SK-N-MC (cell line): ENCODE data around the gene PAMR1.

ENCODE experiments used
- DNase-seq: peaks from one replicate; pipeline ENCODE4 v3.0.0-alpha.2; 2011; ENCODE audit warnings: low read depth, low spot score
- H3K27ac ChIP-seq: fragments of 200-600 bp; sonication (generic); 2 replicates; pipeline ENCODE4 v1.5.1; 2016; ENCODE audit warnings: mixed run types
- H3K36me3 ChIP-seq: fragments of 200-600 bp; sonication (generic); 2 replicates; pipeline ENCODE4 v1.6.1; 2017; ENCODE audit warnings: antibody characterized with exemption, low read length, mixed read lengths; ENCODE audit not compliant: insufficient read depth
- H3K4me3 ChIP-seq: fragments of 200-600 bp; sonication (generic); 2 replicates; pipeline ENCODE4 v1.5.1; 2016
- H3K9ac ChIP-seq: fragments of 200-600 bp; sonication (generic); 2 replicates; pipeline ENCODE4 v1.8.0; 2017; ENCODE audit warnings: mixed run types, mixed read lengths; ENCODE audit not compliant: insufficient read length
- H3K9me3 ChIP-seq: fragments of 200-600 bp; sonication (generic); 2 replicates; pipeline ENCODE4 v1.6.1; 2017; ENCODE audit warnings: low read depth, mild to moderate bottlenecking, antibody characterized with exemption, low read length, moderate library complexity, mixed read lengths
- EZH2 ChIP-seq: fragments of 200-600 bp; sonication (generic); IDR thresholded peaks from one replicate; pipeline ENCODE4 v1.6.1; 2017; ENCODE audit warnings: antibody characterized with exemption
- FOXP2 ChIP-seq: optimal IDR thresholded peaks from 2 replicates; pipeline ENCODE3; 2011; ENCODE audit warnings: mild to moderate bottlenecking, moderate library complexity; ENCODE audit not compliant: insufficient read depth; ENCODE audit errors: extremely low read length, control extremely low read depth
- POLR2AphosphoS5 ChIP-seq: IDR thresholded peaks from 2 replicates; pipeline ENCODE4 v1.6.1; 2012; ENCODE audit warnings: mild to moderate bottlenecking, low read depth, low read length, borderline replicate concordance

Gene PAMR1

GRCh38 chr11:35403765-35404387 is 121.5 kb downstream of the PAMR1 start:
- H3K36me3 ChIP-seq: no peaks in the 10 kb centered on the region

GRCh38 chr11:35402751-35403660 is 122.4 kb downstream of the PAMR1 start:
- Histone ChIP-seq H3K4me3 (no peak overlapping the region), H3K36me3 (no peaks in the 10 kb centered on the region), H3K9me3 (no peaks in the 10 kb centered on the region), H3K27ac (no peak overlapping the region), H3K9ac (no peak overlapping the region)
- TF ChIP-seq POLR2AphosphoS5: no peak
- no peak for TF ChIP-seq EZH2
- TF ChIP-seq FOXP2: no peak
- no peak for DNase-seq

More at GRCh38 chr11:35403765-35404387, 121.5 kb downstream of the PAMR1 start:
- no peak for TF ChIP-seq POLR2AphosphoS5
- no peak for TF ChIP-seq EZH2
- TF ChIP-seq FOXP2: no peak
- no peak overlapping the region for H3K4me3 ChIP-seq
- no peak overlapping the region for H3K27ac ChIP-seq
- no peak overlapping the region for H3K9ac ChIP-seq
- H3K9me3 ChIP-seq: no peaks in the 10 kb centered on the region
- DNase-seq: no peak

DNA sequence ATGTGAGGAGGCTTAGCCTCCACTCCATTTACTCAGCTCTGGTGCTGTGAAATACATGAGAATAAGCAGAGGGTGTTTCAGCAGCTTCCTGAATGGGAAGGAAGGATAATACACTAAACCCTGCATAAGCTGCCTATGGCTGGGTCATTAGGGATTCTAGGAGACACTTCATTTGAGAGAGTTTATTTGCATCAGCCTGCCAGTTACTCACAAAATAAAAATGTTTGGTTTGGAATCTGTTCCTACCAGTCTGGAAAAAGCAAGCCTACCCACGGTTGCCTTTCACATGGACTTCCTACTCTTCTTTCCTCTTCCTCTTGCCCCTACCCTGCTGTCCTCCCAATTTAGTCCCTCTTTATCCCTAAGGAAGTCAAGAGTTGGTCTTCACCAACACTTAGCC is 126.5 kb downstream of the PAMR1 start:
- Histone ChIP-seq H3K36me3 (no peaks in the 10 kb centered on the region), H3K4me3 (no peak overlapping the region), H3K9me3 (no peaks in the 10 kb centered on the region), H3K9ac (no peak overlapping the region), H3K27ac (no peak overlapping the region)
- TF ChIP-seq POLR2AphosphoS5 (no peak), EZH2 (no peak), FOXP2 (no peak)
- no peak for DNase-seq

GRCh38 chr11:35394941-35395340 is 130.5 kb downstream of the PAMR1 start:
- Histone ChIP-seq H3K27ac (no peak overlapping the region), H3K4me3 (no peak overlapping the region), H3K9me3 (no peaks in the 10 kb centered on the region), H3K36me3 (no peaks in the 10 kb centered on the region), H3K9ac (no peak overlapping the region)
- DNase-seq: no peak
- TF ChIP-seq FOXP2 (no peak), EZH2 (no peak), POLR2AphosphoS5 (no peak)

- Histone ChIP-seq H3K27ac (no peak overlapping the region), H3K4me3 (no peak overlapping the region)
- no peak for DNase-seq
These were observed 132.3 kb downstream of the PAMR1 start for GRCh38 chr11:35393098-35393497.

GRCh38 chr11:35391922-35392688 is 133.3 kb downstream of the PAMR1 start:
- no peak overlapping the region for H3K27ac ChIP-seq
- H3K9me3 ChIP-seq: no peaks in the 10 kb centered on the region
- no peak for TF ChIP-seq FOXP2
- TF ChIP-seq EZH2: no peak
- no peak for TF ChIP-seq POLR2AphosphoS5
- peak; percentile 8 for DNase-seq
- H3K9ac ChIP-seq: no peak overlapping the region
- no peak overlapping the region for H3K4me3 ChIP-seq
- no peaks in the 10 kb centered on the region for H3K36me3 ChIP-seq

More at GRCh38 chr11:35393098-35393497, 132.3 kb downstream of the PAMR1 start:
- no peak overlapping the region for H3K9ac ChIP-seq
- TF ChIP-seq EZH2 (no peak), POLR2AphosphoS5 (no peak), FOXP2 (no peak)
- H3K36me3 ChIP-seq: no peaks in the 10 kb centered on the region
- H3K9me3 ChIP-seq: no peaks in the 10 kb centered on the region

- Histone ChIP-seq H3K36me3 (no peaks in the 10 kb centered on the region), H3K27ac (no peak overlapping the region), H3K9me3 (no peaks in the 10 kb centered on the region), H3K9ac (no peak overlapping the region), H3K4me3 (no peak overlapping the region)
- no peak for TF ChIP-seq EZH2
- TF ChIP-seq FOXP2: no peak
- TF ChIP-seq POLR2AphosphoS5: no peak
- no peak for DNase-seq
These were observed 134.4 kb downstream of the PAMR1 start for GRCh38 chr11:35390737-35391682.
